Bronchial epithelial cell (primary cell): ENCODE data around the gene PEX5. TPM values are rescaled to one million over a fixed set of nuclear protein-coding genes. Genes with fewer than 3 reads are reported as not detected.

Source experiments
- DNase-seq: peaks from one replicate; pipeline ENCODE4 v3.0.0-alpha.2; 2010; ENCODE audit warnings: low read depth
- FAIRE-seq: peaks from 2 replicates; lab custom pipeline; 2011; peaks lifted over from hg19 to GRCh38; lab: Jason Lieb, UNC
- H3K27me3 ChIP-seq: 2 replicates; pipeline ENCODE4 v1.5.1; 2011; ENCODE audit warnings: low read length; ENCODE audit not compliant: control insufficient read depth, insufficient read depth
- H3K36me3 ChIP-seq: 2 replicates; pipeline ENCODE4 v1.5.1; 2011; ENCODE audit warnings: low read length; ENCODE audit not compliant: control insufficient read depth, insufficient read depth
- H3K4me3 ChIP-seq: 2 replicates; pipeline ENCODE4 v1.5.1; 2011; ENCODE audit warnings: mild to moderate bottlenecking, low read depth, low read length, control low read depth
- CTCF ChIP-seq: IDR thresholded peaks from 2 replicates; pipeline ENCODE4 v1.5.1; 2011; ENCODE audit warnings: mild to moderate bottlenecking, moderate library complexity, low read length, control low read depth, inconsistent platforms; ENCODE audit not compliant: insufficient read depth, severe bottlenecking
- total RNA-seq: library from RNA; depleted of rRNA; stranded (reverse); fragments of >200 nt; gene quantifications from 2 replicates; pipeline ENCODE4 v1.2.1, GENCODE V29; 2014

Gene PEX5
- total RNA-seq, 1 donor from 2014 or later: 27.9 TPM

DNA sequence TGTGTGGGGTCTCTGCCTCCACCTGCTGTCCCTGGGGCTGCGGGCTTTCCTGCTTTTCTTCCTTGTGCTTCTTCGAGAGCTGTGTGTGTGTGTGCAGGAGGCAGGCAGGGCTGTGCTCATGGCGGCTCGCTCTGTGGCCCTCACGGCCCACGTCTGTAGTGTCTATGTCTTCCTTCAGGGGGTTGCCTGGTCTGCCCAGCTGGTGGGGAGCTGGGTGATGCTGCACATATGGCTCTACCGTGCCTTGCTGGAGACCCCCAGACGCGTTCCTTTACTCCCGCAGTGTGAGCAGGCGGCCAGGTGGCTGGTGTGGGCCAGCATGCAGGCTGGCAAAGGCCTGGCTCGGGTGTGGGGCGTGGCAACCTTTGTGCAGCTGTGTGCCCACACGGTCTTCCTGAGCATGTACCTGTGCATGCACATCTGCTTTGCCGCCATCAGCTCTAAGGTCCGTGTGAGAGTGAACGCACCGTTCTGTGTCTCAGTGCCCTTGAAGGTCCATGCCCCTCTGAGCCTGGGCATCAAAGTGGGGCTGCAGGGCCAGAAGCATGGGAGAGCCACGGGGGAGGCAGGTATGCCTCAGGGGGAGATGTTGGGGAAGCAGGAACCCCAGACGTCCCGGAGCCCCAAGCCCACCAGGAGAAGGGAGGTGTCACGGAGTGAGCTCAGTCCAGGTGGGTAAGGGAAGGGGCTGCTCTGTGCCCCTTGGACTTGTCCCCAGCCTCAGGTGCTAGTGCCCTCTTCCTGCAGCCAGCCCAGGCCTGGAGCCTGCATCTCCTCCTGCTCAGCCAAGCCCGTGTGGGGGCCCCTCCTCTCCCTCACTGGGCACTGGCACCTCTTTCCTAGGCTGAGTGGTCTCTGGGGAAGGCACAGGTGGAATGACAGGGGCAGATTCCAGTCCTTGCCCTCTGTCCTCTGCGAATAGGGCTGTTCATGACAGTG lies 33.0 kb upstream of the PEX5 start:
- no peak overlapping the region for H3K4me3 ChIP-seq
- DNase-seq: no peak

DNA sequence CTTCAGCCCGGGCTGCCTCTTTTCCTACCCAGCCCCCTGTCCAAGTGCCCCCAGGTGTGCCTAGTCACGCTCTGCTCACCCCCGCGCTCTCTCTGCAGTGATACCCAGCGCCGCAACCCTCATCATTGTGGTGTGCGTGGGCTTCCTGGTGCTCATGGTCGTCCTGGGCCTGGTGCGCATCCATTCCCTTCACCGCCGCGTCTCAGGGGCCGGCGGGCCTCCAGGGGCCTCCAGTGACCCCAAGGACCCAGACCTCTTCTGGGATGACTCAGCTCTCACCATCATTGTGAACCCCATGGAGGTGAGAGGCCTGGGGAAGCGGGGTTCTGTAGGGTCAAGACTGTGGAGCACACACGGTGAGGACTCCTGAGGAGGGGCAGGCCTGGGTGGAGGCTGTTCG lies 32.1 kb upstream of the PEX5 start:
- TF ChIP-seq CTCF: no peak
- no peak for DNase-seq
- no peak for FAIRE-seq
- H3K36me3 ChIP-seq: peaks cover 2% of the 10 kb centered on the region
- H3K4me3 ChIP-seq: no peak overlapping the region
- H3K27me3 ChIP-seq: no peaks in the 10 kb centered on the region

More for the DNA sequence above, 33.0 kb upstream of the PEX5 start:
- no peak for FAIRE-seq
- no peak for TF ChIP-seq CTCF
- H3K36me3 ChIP-seq: peaks cover 2% of the 10 kb centered on the region
- no peaks in the 10 kb centered on the region for H3K27me3 ChIP-seq

GRCh38 chr12:7158781-7159609 lies 30.5 kb upstream of the PEX5 start:
- Histone ChIP-seq H3K36me3 (peaks cover 2% of the 10 kb centered on the region), H3K4me3 (no peak overlapping the region), H3K27me3 (no peaks in the 10 kb centered on the region)
- DNase-seq (no peak), FAIRE-seq (no peak)
- TF ChIP-seq CTCF: no peak

DNA sequence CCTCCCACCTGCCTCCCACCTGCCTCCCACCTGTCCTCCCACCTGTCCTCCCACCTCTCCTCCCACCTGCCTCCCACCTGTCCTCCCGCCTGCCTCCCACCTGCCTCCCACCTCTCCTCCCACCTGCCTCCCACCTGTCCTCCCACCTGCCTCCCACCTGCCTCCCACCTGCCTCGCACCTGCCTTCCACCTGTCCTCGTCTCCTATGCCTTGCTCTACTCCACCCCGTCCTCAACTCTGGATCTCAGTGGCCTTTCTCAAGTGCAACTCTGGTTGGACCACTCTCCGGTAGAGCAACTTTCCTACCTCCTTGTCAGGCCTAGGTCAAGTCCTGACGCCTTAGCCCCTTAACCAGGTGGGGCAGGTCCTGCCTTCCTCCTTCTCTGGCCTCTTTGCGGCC lies 29.3 kb upstream of the PEX5 start:
- FAIRE-seq: no peak
- no peak overlapping the region for H3K4me3 ChIP-seq
- no peak for DNase-seq
- no peaks in the 10 kb centered on the region for H3K27me3 ChIP-seq
- no peak for TF ChIP-seq CTCF
- H3K36me3 ChIP-seq: peaks cover 2% of the 10 kb centered on the region

GRCh38 chr12:7161327-7161726 lies 28.2 kb upstream of the PEX5 start:
- FAIRE-seq: no peak
- Histone ChIP-seq H3K4me3 (no peak overlapping the region), H3K27me3 (no peaks in the 10 kb centered on the region), H3K36me3 (peaks cover 2% of the 10 kb centered on the region)
- TF ChIP-seq CTCF: no peak
- DNase-seq: no peak
